Measurements from ENCODE around the gene SYCP3.
"Not testable (repeated sequence)": the region's sequence is repeated elsewhere in the genome, so short reads cannot be mapped to it uniquely, and the experiment has no call there.

The SYCP3 gene

DNA sequence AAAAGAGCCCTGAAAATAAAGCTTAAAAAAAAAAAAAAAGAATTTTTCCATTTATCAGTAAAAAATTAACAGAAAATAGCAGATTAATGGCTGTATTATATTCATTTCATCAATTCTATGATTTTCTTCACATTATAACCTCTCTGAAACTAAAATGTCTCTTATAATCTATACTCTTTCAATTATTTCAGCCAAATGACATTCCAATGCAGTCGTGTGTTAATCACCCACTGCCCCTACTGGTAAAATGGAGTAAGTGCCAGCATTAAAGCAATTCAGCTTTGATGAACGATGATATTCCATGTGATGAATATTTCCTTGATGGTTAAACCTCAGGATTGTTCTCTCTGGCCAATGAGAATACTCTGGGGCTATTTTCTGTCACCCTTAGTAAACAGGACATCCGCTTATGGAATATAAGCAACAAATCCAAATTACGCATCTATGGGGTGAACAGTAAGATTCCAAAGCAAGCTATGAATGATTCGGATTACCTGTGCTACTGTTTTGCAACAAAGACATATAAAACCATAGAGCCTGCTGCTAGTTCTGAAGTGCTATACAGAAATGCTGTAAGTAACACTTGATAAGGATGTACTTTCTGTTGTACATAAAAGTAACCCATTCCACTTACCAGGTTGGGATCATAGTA lies 20.3 kb upstream of the SYCP3 start:
- peak in 1 of 5 experiments; percentile 41 for DNase-seq

DNA sequence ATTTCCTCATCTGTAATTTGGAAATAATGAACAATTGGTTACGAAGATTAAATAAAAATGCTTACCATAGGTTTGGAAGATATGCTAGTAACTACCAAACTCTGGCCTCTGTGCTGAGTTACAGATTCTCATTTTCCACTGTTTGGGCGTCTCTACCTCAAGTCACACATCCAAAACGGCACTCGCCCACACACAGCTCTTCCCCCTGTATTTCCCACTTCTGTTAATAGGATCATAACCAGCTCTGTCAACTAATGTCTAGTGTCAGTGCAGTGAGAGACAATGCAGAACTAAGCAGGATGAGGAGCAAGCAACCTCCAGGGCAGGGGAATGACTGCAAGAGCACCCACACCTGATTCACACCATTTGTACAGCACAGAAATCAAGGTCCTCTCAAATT lies 10.9 kb upstream of the SYCP3 start:
- no peak for DNase-seq

DNA sequence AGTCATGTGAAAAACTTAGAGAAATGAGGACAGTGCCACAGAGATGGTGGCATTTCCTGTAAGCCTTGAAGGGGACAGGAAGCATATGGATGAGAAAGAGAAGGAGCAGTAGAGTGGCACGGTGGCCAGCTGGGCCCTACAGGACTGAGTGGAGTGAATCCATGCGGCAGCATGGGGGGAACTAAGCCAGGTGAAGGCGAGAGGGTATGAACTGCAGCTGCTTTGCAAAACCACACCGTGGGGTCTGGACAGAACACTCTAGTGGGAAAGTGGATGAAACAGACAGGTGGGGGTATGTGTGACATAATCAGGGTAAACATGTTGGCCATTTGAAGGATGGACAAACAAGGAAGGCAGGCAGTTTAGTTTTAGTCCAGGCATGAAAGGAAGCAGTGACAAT lies 10.4 kb upstream of the SYCP3 start:
- no peak for DNase-seq

DNA sequence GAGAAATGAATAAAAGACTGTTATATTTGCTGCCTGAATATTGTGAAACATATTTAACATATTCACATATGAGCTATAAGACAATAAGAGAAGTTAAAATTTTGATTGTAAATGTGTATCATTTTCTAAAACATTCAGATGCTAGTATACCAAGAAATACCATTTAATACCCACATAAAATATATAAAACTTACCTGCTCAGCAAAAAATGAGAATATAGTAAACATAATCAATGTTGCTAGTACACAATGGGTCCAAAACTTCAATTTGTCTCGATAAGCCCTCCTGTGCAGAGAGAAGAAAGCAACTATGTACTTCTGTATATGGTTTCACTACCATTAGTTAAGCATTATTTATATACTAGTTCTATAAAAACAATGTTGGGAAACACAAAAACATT lies 9.6 kb upstream of the SYCP3 start:
- no peak for DNase-seq

DNA sequence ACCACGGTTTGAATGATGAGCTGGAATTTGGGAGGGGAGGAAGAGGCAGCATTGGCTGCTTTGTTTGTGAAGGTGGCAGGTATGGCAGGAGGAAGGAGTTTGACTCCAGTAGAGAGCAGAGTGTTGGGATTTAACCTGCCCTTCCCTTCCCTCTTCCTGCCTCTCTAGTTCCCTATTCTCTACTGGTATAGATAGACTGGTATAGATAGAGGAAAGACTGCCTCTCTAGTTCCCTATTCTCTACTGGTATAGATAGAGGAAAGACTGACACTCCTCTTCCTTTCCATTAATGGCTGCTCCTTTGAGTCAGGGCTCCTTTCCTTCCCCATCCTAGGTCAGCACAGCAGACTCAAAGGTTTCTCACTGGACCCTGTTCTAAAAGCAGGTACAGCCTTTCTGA lies 8.4 kb upstream of the SYCP3 start:
- DNase-seq, result no peak

DNA sequence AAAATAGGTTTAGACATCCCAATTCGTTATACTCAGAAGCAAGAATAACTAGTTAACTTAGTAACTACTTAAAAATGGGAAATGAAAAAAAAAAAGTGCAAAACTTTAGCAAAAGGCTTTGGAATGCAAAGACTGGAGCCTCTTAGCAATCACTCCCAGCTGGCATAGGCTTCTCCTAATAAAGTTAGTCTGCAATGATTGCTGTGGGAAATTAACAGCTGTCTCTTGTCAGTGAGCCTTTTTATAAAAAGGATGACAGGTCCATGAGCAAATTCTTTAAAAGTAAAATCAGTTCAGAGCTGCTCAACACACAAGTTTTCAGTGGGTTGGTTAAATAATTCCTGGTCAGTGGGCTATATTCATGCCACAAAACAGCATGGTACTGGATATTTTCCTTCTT lies 7.4 kb upstream of the SYCP3 start:
- DNase-seq, result no peak

DNA sequence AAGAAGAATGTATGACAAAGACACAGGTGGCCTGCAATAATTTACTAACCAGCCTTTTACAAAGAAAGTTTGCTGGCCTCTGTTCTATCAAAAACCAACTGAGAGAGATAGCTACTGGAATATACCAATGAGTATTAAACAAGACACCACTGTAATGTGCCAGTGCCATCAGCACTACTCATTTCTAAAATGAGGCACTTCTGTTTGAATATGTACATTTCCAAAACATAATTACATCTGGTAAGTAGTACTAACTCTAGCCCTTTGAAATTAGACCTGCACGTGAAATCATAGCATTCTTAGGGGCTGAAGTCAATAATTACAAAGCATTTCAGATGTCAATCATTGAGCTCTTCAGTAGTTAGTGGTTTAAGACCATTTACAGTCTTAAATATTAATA lies 6.9 kb upstream of the SYCP3 start:
- DNase-seq, result no peak

DNA sequence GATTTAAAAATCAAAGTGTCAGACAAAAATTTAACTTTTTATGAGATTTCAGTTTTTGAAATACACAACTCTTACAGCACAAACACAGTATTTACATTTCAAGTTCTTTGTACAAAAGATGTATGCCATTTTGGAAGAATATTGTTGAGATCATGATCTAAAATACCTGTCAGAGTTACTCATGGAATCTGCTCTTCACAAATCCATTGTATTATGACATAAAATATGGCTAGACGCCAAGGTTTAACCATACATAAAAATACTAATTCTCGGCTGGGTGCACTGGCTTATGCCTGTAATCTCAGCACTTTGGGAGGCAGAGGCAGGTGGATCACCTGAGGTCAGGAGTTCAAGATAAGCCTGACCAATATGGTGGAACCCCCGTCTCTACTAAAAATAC lies 6.2 kb upstream of the SYCP3 start:
- DNase-seq, result no peak

DNA sequence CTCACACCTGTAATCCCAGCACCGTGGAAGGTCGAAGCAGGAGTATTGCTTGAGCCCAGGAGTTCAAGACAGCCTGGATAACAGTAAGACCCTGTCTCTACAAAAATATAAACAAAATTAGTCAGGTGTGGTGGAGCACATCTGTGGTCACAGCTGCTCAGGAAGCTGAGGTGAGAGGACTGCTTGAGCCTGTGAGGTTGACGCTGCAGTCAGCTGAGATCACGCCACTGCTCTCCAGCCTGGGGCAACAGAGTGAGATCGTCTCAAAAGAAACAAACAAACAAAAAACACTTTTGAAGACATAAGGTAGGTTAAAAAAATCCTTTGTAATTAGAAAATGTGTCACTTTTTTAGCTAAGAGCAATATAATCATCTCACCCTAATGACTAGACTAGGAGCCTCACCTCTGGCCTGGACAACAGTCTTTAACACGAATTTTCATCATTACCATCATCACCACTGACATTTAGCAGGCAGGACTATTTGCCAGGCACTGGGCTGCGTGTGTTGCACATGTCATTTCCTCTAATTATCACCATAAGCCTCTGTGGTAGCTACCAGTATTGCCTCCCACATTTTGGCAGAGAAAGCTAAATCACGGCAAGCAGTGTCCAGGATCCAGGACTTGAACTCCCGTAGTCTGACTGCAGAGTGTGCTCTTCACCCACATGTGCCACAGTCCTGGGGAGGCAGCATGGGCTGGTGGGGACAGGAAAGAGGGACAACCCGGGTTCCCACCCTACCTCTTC lies 4.6 kb upstream of the SYCP3 start:
- peak in 2 of 5 experiments; percentile 19 to 61 for DNase-seq

DNA sequence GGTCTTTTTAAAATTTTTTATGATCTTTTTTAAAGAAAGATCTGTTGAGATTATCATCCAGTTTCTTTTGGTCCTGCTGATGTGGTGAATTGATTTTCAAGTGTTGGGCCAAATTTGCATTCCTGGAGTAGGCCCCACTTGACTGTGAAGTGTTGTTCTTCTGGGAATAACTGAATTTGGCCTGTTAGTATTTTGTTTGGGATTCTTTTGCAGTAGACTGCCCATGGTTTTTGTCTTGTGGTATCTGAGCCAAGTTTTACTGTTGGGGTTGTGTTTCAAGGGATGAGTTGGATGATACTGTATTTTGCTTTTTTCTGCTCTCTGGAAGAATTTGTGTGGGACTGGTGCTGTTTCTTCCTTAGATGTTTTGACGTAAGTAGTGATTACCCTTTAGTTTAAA lies 4.0 kb upstream of the SYCP3 start:
- DNase-seq, result no peak

DNA sequence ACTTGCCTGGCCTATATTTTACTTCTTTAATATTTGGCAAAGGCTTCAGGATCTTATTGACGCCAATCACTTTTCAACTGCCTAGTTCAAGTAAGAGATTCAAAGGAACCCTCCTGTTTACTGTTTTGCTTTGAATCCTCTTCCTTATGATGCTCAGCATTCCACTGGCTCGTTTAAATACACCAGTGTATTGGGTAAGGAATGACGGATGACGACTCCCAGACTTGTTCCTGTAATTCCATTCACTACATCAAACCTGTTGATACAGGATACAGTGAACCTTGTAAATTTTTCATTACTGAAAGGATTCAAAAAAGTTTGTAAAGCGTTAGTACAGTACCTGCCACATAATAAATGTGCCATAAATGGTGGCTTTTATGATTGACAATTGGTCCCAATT lies 1.7 kb upstream of the SYCP3 start:
- DNase-seq, result no peak

DNA sequence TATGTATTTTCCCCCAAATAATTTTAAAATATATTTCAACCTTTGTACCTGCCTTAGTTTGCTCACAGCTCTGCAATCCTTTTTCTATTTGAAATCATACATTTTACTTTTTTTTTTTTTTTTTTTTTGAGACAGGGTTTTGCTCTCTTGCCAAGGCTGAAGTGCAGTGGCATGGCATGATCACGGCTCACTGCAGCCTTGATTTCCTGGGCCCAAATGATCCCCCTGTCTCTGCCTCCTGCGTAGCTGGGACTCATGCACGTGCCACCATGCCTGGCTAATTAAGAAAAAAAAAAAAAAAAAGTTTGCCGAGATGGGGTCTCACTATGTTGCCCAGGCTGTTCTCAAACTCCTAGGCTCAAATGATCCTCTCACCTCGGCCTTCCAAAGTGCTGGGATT lies 1.3 kb upstream of the SYCP3 start:
- DNase-seq, result no peak

DNA sequence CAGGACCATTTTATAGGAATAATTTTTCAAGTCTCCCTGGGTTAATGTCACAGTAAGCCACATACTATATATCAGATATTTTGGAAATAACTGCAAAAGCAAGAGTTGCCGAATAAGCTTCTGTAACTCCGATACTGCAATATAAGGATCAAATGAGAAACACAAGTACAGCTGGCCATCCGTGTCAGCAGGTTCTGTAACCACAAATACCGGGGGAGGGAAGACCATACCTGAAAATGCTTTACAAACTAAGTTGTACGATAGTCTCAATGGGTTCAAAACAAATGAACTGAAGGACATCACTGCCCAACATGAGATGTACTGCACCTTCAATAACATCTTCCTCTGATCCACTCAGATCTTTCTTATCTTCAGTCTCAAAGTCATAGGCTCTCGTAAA lies 1.8 kb downstream of the SYCP3 start:
- DNase-seq, result no peak

DNA sequence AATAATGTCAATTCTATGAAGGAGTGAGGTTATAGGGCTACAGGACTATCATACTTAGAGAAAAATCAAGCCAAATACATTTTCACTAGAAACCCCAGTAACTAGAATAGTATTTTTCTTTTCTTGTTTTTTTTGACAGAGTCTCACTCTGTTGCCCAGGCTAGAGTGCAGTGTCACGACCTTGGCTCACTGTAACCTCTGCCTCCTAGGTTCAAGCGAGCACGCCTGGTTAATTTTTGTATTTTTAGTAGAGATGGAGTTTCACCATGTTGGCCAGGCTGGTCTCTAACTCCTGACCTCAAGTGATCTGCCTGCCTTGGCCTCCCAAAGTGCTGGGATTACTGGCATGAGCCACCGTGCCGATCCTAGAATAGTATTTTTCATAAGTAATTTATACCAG lies 4.8 kb downstream of the SYCP3 start:
- not testable (repeated sequence) for DNase-seq

DNA sequence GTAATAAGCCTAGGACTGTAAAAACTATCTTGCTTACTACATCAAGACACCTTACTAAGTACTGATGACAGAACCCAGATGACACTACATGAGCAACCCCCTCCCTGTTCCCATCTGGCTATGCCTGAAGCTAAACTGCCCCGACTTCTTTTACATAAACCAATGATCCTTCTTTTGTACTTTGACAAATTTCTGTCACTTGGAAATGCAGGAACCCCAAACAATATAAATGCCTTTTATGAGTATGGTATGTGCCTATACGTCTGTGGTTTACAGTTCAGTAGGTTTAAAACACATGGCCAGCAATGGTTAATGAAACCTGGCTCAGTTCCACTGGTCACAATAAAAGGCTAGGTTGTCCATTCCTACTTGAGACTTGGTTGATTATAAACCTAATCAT lies 6.1 kb downstream of the SYCP3 start:
- DNase-seq, result no peak

DNA sequence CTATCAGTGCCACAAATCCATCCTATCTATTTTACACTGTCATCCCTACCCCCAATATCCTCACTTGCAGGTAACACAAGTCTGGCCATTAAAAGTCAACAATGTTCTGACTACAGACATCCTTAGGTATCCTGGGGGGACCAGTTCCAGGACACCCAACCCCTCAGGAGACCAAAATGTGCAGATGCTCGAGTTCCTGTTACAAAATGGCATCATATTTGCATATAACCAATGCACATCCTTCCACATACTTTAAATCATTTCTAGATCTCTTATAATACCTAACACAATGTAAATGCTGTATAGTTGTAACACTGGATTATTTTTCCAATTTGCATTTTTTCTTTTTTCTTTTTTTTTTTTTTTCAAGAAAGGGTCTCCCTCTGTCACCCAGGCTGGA lies 6.9 kb downstream of the SYCP3 start:
- no peak for DNase-seq

DNA sequence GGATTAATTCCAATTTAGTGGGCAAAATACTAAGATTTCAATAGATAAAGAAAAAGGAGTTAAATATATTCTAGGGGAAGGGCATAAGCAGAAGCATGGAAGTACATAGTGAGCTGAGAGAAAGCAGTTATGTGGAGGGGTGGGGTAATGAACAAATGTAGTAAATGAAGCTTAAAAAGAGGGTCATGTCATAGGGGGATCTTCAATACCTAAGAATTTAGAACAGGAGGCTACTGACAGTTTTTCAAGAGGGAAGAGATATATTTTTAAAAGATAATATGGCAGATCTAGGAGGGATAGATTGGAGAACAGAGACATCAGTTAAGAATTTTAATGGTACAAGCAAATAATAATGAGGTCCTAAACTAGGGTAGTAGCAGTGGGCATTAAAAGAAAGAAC lies 9.4 kb downstream of the SYCP3 start:
- DNase-seq, result no peak

DNA sequence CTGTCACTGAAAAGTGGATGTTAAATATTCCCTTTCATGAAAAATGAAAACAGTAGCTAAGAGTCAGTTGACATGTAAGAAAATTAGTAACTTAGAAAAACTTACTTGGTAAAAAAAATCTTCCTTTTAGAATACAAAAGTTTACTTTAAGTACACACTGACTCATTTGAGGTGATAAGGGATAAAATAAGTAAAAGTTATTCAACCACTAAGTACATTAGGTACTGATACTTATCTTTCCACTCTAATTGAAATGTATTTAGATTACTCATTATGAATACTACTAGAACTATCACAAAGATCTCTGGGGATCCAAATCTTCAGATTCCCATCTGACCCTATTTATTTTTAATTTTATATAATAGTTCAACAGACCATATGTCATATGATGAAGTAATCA lies 12.2 kb downstream of the SYCP3 start:
- peak in 1 of 5 experiments; percentile 3 for DNase-seq

DNA sequence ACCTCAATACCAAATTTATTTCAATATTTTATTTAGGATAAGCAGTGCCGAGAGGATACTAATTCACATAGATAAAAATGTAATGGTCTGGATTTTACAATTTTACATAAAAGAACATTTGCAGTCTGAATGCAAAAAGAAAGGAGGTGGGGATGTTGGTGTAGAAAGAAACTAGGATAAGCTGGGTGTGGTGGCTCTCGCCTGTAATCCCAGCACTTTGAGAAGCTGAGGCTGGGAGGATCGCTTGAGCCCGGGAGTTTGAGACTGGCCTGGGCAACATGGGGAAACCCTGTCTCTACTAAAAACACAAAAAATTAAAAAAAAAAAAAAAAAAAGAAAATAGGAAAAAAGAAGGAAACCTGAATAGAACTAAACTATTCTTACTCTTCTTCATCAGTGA lies 16.9 kb downstream of the SYCP3 start:
- DNase-seq, result no peak

DNA sequence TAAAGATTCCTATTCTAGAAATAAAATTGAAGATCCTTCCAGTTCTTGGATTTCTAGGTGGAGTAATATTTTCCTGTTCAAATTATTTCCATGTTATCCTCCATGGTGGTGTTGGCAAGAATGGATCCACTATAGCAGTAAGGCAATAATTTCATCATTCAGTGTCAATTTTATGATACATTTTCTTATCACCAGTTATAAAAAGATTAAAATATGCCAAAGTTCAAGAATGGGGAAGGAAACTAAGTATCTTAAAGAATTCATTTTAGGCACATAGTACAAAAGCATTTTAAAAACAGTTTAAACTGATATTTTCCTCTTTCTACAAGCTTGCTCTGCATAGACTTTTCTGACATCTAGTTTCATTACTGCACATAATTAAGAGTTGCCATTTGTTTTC lies 19.1 kb downstream of the SYCP3 start:
- no peak for DNase-seq

DNA sequence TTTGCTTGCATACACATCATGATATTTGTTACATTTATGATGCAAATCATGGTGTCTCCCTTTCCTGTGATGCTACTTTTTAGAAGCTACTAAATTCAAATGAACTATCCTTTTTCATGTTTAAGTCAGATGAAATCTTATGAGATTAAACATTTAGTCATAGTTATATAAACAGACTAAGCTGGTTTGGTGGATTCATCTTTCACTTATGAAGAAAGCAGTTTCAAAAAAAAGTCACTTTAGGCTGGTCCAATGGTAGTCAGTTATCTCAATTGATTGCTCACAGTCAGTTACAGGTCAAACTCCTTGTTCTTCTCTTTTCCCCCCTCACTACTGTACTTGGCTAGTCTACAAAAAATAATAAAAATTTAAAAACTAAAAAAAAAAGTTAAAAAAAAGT lies 19.7 kb downstream of the SYCP3 start:
- DNase-seq, result no peak

DNA sequence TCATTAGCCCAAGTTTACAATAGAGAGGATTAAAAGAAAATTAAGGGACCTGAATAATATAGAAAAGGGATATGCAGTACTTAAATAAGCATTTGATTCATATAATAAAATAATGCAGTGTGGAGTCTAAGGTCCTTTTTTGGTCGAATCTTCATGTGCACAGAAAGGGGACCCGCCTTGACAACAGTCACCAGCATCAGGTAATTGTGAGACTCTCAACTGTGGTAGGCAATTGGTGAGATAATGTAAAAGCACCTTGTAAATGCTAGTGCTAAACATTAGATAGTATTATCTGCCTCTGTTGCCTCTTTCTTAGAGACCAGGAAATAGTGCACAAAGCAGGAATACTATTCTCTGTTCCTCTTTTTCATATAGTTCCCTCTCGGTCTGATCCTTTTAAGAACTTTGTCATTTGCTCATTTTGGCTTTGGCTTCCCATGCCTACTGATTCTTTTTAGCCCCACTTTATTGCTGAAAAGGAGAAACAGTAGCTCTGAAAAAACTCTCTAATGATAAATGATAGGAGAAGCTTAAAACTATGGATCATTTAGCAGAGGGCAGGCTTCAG lies 24.3 kb downstream of the SYCP3 start:
- no peak for DNase-seq

DNA sequence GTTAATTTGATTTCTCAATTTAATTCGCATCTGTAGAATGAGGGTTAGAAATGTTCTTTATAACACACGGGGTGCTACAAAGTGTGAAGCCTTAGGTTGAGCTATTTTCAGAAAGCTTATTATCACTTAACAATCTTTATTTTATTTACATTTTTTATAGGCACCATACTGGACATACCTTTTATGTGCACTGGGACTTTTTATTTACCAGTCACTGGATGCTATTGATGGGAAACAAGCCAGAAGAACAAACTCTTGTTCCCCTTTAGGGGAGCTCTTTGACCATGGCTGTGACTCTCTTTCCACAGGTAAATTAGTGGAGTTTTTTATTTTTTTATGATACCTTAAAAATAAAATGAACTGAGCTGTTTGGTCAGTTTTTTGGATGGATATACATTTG lies 25.3 kb downstream of the SYCP3 start:
- no peak for DNase-seq

DNA sequence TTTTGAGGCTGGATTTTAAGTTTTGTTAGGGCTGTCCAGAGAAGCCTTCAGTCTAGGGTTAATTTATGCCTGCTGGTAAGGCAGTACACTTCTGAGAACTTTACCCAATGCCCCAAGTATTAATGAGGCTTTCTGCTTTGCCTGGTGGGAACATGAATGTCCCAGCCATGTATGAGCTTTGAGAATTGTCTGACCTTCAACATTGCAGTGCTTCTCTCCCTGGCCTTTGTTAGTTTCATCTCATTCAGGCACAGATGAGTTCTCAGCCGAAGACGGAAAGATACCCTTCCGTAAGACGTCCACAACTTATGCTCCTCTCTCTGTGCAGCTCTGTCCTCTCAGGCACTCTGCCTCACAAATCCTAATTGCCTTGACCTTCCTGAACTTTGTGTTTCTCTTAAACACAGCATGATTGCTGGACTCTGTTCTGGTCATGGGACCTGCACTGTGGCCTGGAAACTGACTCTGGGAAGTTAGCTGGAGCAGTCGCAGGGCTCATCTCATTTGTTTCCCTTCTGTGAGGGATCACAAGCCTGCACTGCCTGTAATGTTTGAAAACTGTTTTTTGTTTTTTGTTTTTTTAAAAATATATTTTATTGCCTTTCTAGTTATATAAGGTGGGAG lies 26.1 kb downstream of the SYCP3 start:
- no peak for DNase-seq
